Panc1 (cell line): ENCODE results near the gene KCNAB3.

Experiments used
- CTCF ChIP-seq: fragments of 450-650 bp; IDR thresholded peaks from 2 replicates; pipeline ENCODE4 v1.5.1; 2017; ENCODE audit warnings: mild to moderate bottlenecking
- REST ChIP-seq, 2 experiments: IDR thresholded peaks; 2 replicates each; pipeline ENCODE4 v1.6.1; 2011 to 2012; ENCODE audit warnings: low read depth in 2 of 2, control low read depth in 1 of 2, low read length in 1 of 2, mild to moderate bottlenecking in 1 of 2, moderate library complexity in 1 of 2; ENCODE audit not compliant: insufficient read depth in 1 of 2

GRCh38 chr17:7940743-7941142, 11.1 kb upstream of the KCNAB3 start:
- TF ChIP-seq REST (IDR thresholded peaks at IDR 0.05; ENCODE audit: insufficient read depth in 1 of 2, low read depth in 2 of 2, low read length in 1 of 2) (no peak), CTCF (no peak)
